C4-2B (cell line): ENCODE measurements around the gene PCDHGA1.

Source experiments
- H3K27ac ChIP-seq: fragments of 450-650 bp; 2 replicates; pipeline ENCODE4 v1.5.1; 2017
- CTCF ChIP-seq: fragments of 450-650 bp; conservative IDR thresholded peaks from 2 replicates; pipeline ENCODE4 v1.5.1; 2017; ENCODE audit warnings: mild to moderate bottlenecking
- ZFX ChIP-seq: fragments of 450-650 bp; IDR thresholded peaks from 2 replicates; pipeline ENCODE4 v1.6.1; 2017

PCDHGA1 gene

GRCh38 chr5:141560725-141561483 lies 230.6 kb downstream of the PCDHGA1 start:
- peak overlapping the region; percentile 42; the same call in 1 of the 2 replicates for H3K27ac ChIP-seq

More at GRCh38 chr5:141560725-141561483, 230.6 kb downstream of the PCDHGA1 start:
- no peak for TF ChIP-seq ZFX
- TF ChIP-seq CTCF, result peak; percentile 38
